Progenitor cell of endocrine pancreas (in vitro differentiated cells): ENCODE data around the gene LATS2. TPM values are rescaled to one million over a fixed set of nuclear protein-coding genes. Genes with fewer than 3 reads are reported as not detected.
"Not testable (repeated sequence)": the region's sequence is repeated elsewhere in the genome, so short reads cannot be mapped to it uniquely, and the experiment has no call there.

Experiments used
- DNase-seq: peaks from one replicate; pipeline ENCODE4 v3.0.0; 2021; ENCODE audit warnings: low spot score; ENCODE audit not compliant: unreplicated experiment
- H3K27ac Mint-ChIP-seq: 2 replicates; pipeline ENCODE4 v1.8.0; 2021; ENCODE audit warnings: mild to moderate bottlenecking, moderate library complexity, mixed read lengths
- H3K27me3 Mint-ChIP-seq: 2 replicates; pipeline ENCODE4 v1.8.0; 2021; ENCODE audit warnings: mixed read lengths
- H3K36me3 Mint-ChIP-seq: 2 replicates; pipeline ENCODE4 v1.8.0; 2022; ENCODE audit warnings: mixed read lengths; ENCODE audit not compliant: insufficient read depth
- H3K4me1 Mint-ChIP-seq: 2 replicates; pipeline ENCODE4 v1.8.0; 2021; ENCODE audit warnings: low read depth, mixed read lengths
- H3K4me3 Mint-ChIP-seq: 2 replicates; pipeline ENCODE4 v1.8.0; 2021; ENCODE audit warnings: low read depth, mild to moderate bottlenecking, moderate library complexity, mixed read lengths
- H3K9me3 Mint-ChIP-seq: 2 replicates; pipeline ENCODE4 v1.8.0; 2021; ENCODE audit warnings: low read depth, mixed read lengths
- CTCF ChIP-seq: fragments of 200-600 bp; sonication (generic); IDR thresholded peaks from one replicate; pipeline ENCODE4 v1.5.0; 2021; ENCODE audit warnings: antibody characterized with exemption, mild to moderate bottlenecking; ENCODE audit not compliant: unreplicated experiment
- total RNA-seq: library from RNA; stranded (reverse); gene quantifications from 2 replicates; pipeline ENCODE4 v1.2.1, GENCODE V29; 2021

LATS2 gene
- total RNA-seq, 1 donor from 2014 or later, result 15.2 TPM

GRCh38 chr13:20960663-20961309 lies 100.6 kb downstream of the LATS2 start:
- Mint-ChIP-seq H3K27ac (no peak overlapping the region), H3K4me1 (no peaks in the 10 kb centered on the region), H3K27me3 (peaks cover 6% of the 10 kb centered on the region), H3K4me3 (no peak overlapping the region), H3K9me3 (no peaks in the 10 kb centered on the region), H3K36me3 (no peaks in the 10 kb centered on the region)
- no peak for TF ChIP-seq CTCF
- no peak for DNase-seq

GRCh38 chr13:20957049-20957620 lies 104.3 kb downstream of the LATS2 start:
- H3K4me3 Mint-ChIP-seq, DNase-seq, H3K9me3 Mint-ChIP-seq, H3K36me3 Mint-ChIP-seq, H3K4me1 Mint-ChIP-seq, H3K27ac Mint-ChIP-seq: not testable (repeated sequence)
- peaks cover 23% of the 10 kb centered on the region for H3K27me3 Mint-ChIP-seq

- Mint-ChIP-seq H3K36me3 (no peaks in the 10 kb centered on the region), H3K27ac (no peak overlapping the region), H3K27me3 (peaks cover 19% of the 10 kb centered on the region), H3K4me3 (no peak overlapping the region), H3K9me3 (no peaks in the 10 kb centered on the region), H3K4me1 (no peaks in the 10 kb centered on the region)
- no peak for TF ChIP-seq CTCF
- DNase-seq, result no peak
Measured at GRCh38 chr13:20955496-20955895, 105.9 kb downstream of the LATS2 start.

- Mint-ChIP-seq H3K9me3 (peaks cover 4% of the 10 kb centered on the region), H3K36me3 (no peaks in the 10 kb centered on the region), H3K4me3 (no peak overlapping the region), H3K4me1 (no peaks in the 10 kb centered on the region), H3K27me3 (peaks cover 25% of the 10 kb centered on the region), H3K27ac (no peak overlapping the region)
- no peak for TF ChIP-seq CTCF
- DNase-seq, result no peak
Measured at GRCh38 chr13:20953245-20953931, 108.0 kb downstream of the LATS2 start.

- peaks cover 30% of the 10 kb centered on the region for H3K27me3 Mint-ChIP-seq
- no peak overlapping the region for H3K4me3 Mint-ChIP-seq
- no peak overlapping the region for H3K27ac Mint-ChIP-seq
- TF ChIP-seq CTCF, result no peak
- no peaks in the 10 kb centered on the region for H3K36me3 Mint-ChIP-seq
- peaks cover 4% of the 10 kb centered on the region for H3K9me3 Mint-ChIP-seq
- no peak for DNase-seq
- H3K4me1 Mint-ChIP-seq, result no peaks in the 10 kb centered on the region
Measured at GRCh38 chr13:20952838-20953237, 108.5 kb downstream of the LATS2 start.

- not testable (repeated sequence) for H3K36me3 Mint-ChIP-seq, H3K9me3 Mint-ChIP-seq, H3K4me1 Mint-ChIP-seq, DNase-seq, H3K4me3 Mint-ChIP-seq, H3K27ac Mint-ChIP-seq
- H3K27me3 Mint-ChIP-seq, result peaks cover 48% of the 10 kb centered on the region
Measured at GRCh38 chr13:20948001-20948400, 113.4 kb downstream of the LATS2 start.
